IMR-90 (cell line): ENCODE measurements around the gene NEUROD2.

Experiments
- BHLHE40 ChIP-seq: fragments of 150-350 bp; IDR thresholded peaks from 2 replicates; pipeline ENCODE4 v1.6.1; 2016; ENCODE audit warnings: mild to moderate bottlenecking, low read depth, low read length
- FOS ChIP-seq: fragments of 150-350 bp; IDR thresholded peaks from 2 replicates; pipeline ENCODE4 v1.6.1; 2016; ENCODE audit warnings: low read depth, low read length
- POLR2A ChIP-seq: IDR thresholded peaks from 2 replicates; pipeline ENCODE4 v1.6.1; 2012; ENCODE audit warnings: mild to moderate bottlenecking, low read depth, low read length
- RAD21 ChIP-seq: IDR thresholded peaks from 2 replicates; pipeline ENCODE4 v1.6.1; 2012; ENCODE audit warnings: low read length, improper control_type of control experiment
- RFX5 ChIP-seq: IDR thresholded peaks from 2 replicates; pipeline ENCODE4 v1.8.0; 2012; ENCODE audit warnings: low read depth, mild to moderate bottlenecking, low read length, moderate library complexity
- SMC3 ChIP-seq: fragments of 150-350 bp; IDR thresholded peaks from 2 replicates; pipeline ENCODE4 v1.6.1; 2016; ENCODE audit warnings: low read depth, mild to moderate bottlenecking, antibody characterized with exemption, low read length, moderate library complexity
- TF ChIP-seq, protein P1 (sequence below): conservative IDR thresholded peaks from 2 replicates; pipeline ENCODE4 v1.5.1; 2012; ENCODE audit warnings: mild to moderate bottlenecking, low read depth, low read length, improper control_type of control experiment
- TF ChIP-seq, protein P2 (sequence below): fragments of 150-350 bp; IDR thresholded peaks from 2 replicates; pipeline ENCODE4 v1.6.1; 2017; ENCODE audit warnings: mild to moderate bottlenecking, antibody characterized with exemption, low read length, low read depth

DNA sequence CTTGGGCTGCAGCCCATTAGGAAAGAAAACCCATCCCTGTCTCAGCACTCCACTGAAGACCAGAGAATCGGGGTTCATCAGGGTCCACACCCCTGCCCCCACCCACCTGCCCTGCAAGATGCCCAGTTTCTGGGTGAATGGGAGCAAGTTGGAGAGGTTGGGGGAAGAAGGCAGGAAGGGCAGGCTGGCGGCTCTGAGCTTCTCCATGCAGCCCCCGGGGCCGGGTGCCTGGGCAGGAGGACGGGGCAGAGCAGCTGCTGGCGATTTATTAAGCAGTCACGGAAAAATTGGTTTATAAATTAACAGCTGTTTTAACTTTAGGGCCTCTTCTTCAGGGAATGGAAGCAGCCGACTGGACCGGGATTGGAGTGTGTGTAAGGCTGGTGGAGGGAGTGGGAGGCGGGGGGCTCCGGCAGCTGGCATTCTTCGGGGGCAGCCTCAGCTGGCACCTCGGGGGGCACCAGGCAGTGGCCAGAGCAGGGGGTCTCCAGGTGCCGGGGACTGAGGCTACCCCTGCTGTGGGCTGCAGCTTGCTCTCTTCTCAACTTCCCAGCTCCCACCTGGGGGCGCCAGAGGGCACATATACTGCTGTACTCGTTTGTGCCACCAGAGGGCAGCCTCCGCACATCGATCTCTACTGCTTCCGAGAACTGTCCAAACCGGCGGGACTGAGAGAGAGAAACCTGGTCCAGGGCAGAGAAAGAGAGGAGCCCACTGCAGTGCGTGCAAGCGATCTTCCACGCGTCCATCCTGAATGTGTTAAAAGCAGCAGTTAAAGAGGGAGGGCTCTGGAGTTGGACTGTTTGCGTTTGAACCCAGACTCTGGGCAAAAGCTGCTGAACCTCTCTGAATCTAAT is 14.0 kb upstream of the NEUROD2 start:
- TF ChIP-seq BHLHE40 (no peak), POLR2A (no peak), FOS (no peak), SMC3 (peak; percentile 97), RFX5 (no peak), RAD21 (peak; percentile 93)
- TF ChIP-seq, protein P1, sequence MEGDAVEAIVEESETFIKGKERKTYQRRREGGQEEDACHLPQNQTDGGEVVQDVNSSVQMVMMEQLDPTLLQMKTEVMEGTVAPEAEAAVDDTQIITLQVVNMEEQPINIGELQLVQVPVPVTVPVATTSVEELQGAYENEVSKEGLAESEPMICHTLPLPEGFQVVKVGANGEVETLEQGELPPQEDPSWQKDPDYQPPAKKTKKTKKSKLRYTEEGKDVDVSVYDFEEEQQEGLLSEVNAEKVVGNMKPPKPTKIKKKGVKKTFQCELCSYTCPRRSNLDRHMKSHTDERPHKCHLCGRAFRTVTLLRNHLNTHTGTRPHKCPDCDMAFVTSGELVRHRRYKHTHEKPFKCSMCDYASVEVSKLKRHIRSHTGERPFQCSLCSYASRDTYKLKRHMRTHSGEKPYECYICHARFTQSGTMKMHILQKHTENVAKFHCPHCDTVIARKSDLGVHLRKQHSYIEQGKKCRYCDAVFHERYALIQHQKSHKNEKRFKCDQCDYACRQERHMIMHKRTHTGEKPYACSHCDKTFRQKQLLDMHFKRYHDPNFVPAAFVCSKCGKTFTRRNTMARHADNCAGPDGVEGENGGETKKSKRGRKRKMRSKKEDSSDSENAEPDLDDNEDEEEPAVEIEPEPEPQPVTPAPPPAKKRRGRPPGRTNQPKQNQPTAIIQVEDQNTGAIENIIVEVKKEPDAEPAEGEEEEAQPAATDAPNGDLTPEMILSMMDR = peak; percentile 100; the same call in 1 of the 2 replicates
- TF ChIP-seq, protein P2, sequence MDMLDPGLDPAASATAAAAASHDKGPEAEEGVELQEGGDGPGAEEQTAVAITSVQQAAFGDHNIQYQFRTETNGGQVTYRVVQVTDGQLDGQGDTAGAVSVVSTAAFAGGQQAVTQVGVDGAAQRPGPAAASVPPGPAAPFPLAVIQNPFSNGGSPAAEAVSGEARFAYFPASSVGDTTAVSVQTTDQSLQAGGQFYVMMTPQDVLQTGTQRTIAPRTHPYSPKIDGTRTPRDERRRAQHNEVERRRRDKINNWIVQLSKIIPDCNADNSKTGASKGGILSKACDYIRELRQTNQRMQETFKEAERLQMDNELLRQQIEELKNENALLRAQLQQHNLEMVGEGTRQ = no peak
